K562 (cell line): ENCODE measurements around the gene MIER2.

Experiments
- BACH1 ChIP-seq: fragments of 200-800 bp; sonication (Bioruptor generic); IDR thresholded peaks from 2 replicates; pipeline ENCODE4 v1.6.1; 2016; ENCODE audit warnings: missing genetic modification characterization, missing compliant biosample characterization
- C11orf30 ChIP-seq: fragments of 450-650 bp; IDR thresholded peaks from 2 replicates; pipeline ENCODE4 v1.6.1; 2016; ENCODE audit warnings: low read depth, mild to moderate bottlenecking
- DPF2 ChIP-seq: fragments of 450-650 bp; IDR thresholded peaks from 2 replicates; pipeline ENCODE4 v1.6.1; 2016
- FUS ChIP-seq: fragments of 200-400 bp; formaldehyde crosslinking; optimal IDR thresholded peaks from 2 replicates; pipeline ENCODE3; 2017; ENCODE audit warnings: low read depth, low read length
- HMG20B ChIP-seq: fragments of 250-450 bp; sonication (Bioruptor Pico); IDR thresholded peaks from 2 replicates; pipeline ENCODE4 v1.5.0; 2021; ENCODE audit warnings: mild to moderate bottlenecking
- NR2C2 ChIP-seq, 2 experiments: fragments of 200-800 bp in 1 of 2; sonication (Bioruptor generic) in 1 of 2; sonication (generic) in 1 of 2; formaldehyde crosslinking in 1 of 2; IDR thresholded peaks; 2 replicates each; pipeline versions ENCODE4 v1.6.1 to v1.8.0; 2016 to 2022; ENCODE audit warnings: mild to moderate bottlenecking in 1 of 2, missing compliant biosample characterization in 1 of 2, missing genetic modification characterization in 1 of 2, missing genetic modification reagents in 1 of 2
- POLR2AphosphoS2 ChIP-seq: IDR thresholded peaks from 2 replicates; pipeline ENCODE4 v1.6.1; 2012; ENCODE audit warnings: low read length, improper control_type of control experiment
- SMARCC2 ChIP-seq: fragments of 450-650 bp; IDR thresholded peaks from 2 replicates; pipeline ENCODE4 v1.6.1; 2017; ENCODE audit warnings: antibody characterized with exemption, moderate library complexity, mild to moderate bottlenecking, low read depth
- SP2 ChIP-seq: IDR thresholded peaks from 2 replicates; pipeline ENCODE4 v1.6.1; 2011; ENCODE audit warnings: mild to moderate bottlenecking, low read depth, low read length, moderate library complexity; ENCODE audit not compliant: poor library complexity, severe bottlenecking; ENCODE audit errors: extremely low read depth
- TF ChIP-seq, protein P1 (sequence below): fragments of 250-450 bp; sonication (Bioruptor Pico); IDR thresholded peaks from 2 replicates; pipeline ENCODE4 v1.5.0; 2021
- TF ChIP-seq, protein P2 (sequence below), 2 experiments: fragments of 450-650 bp in 1 of 2; IDR thresholded peaks; 2 replicates each; pipeline ENCODE4 v1.6.1; 2011 to 2017; ENCODE audit warnings: low read depth in 2 of 2, antibody characterized with exemption in 1 of 2, borderline replicate concordance in 1 of 2, low read length in 1 of 2, mild to moderate bottlenecking in 1 of 2, mixed read lengths in 1 of 2; ENCODE audit not compliant: control insufficient read depth in 1 of 2

- TF ChIP-seq BACH1 (tag) = no peak
- TF ChIP-seq, protein P1, sequence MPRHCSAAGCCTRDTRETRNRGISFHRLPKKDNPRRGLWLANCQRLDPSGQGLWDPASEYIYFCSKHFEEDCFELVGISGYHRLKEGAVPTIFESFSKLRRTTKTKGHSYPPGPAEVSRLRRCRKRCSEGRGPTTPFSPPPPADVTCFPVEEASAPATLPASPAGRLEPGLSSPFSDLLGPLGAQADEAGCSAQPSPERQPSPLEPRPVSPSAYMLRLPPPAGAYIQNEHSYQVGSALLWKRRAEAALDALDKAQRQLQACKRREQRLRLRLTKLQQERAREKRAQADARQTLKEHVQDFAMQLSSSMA (CRISPR knock-in tag) = no peak
- no peak for TF ChIP-seq FUS
- TF ChIP-seq NR2C2 (CRISPR knock-in tag; IDR thresholded peaks at IDR 0.05) = no peak
- no peak for TF ChIP-seq NR2C2 (tag; IDR thresholded peaks at IDR 0.05)
- TF ChIP-seq SMARCC2 = no peak
- no peak for TF ChIP-seq DPF2
- TF ChIP-seq, protein P2, sequence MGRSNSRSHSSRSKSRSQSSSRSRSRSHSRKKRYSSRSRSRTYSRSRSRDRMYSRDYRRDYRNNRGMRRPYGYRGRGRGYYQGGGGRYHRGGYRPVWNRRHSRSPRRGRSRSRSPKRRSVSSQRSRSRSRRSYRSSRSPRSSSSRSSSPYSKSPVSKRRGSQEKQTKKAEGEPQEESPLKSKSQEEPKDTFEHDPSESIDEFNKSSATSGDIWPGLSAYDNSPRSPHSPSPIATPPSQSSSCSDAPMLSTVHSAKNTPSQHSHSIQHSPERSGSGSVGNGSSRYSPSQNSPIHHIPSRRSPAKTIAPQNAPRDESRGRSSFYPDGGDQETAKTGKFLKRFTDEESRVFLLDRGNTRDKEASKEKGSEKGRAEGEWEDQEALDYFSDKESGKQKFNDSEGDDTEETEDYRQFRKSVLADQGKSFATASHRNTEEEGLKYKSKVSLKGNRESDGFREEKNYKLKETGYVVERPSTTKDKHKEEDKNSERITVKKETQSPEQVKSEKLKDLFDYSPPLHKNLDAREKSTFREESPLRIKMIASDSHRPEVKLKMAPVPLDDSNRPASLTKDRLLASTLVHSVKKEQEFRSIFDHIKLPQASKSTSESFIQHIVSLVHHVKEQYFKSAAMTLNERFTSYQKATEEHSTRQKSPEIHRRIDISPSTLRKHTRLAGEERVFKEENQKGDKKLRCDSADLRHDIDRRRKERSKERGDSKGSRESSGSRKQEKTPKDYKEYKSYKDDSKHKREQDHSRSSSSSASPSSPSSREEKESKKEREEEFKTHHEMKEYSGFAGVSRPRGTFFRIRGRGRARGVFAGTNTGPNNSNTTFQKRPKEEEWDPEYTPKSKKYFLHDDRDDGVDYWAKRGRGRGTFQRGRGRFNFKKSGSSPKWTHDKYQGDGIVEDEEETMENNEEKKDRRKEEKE (IDR thresholded peaks at IDR 0.05; ENCODE audit: borderline replicate concordance in 1 of 2, control insufficient read depth in 1 of 2, low read depth in 2 of 2, low read length in 1 of 2) = no peak
- no peak for TF ChIP-seq SP2
- TF ChIP-seq C11orf30 = no peak
- no peak for TF ChIP-seq HMG20B (CRISPR knock-in tag)
- TF ChIP-seq POLR2AphosphoS2 = no peak
These were observed 7.5 kb upstream of the MIER2 start for GRCh38 chr19:351976-352625.
